ENCODE results near the gene TRPM2.

DNA sequence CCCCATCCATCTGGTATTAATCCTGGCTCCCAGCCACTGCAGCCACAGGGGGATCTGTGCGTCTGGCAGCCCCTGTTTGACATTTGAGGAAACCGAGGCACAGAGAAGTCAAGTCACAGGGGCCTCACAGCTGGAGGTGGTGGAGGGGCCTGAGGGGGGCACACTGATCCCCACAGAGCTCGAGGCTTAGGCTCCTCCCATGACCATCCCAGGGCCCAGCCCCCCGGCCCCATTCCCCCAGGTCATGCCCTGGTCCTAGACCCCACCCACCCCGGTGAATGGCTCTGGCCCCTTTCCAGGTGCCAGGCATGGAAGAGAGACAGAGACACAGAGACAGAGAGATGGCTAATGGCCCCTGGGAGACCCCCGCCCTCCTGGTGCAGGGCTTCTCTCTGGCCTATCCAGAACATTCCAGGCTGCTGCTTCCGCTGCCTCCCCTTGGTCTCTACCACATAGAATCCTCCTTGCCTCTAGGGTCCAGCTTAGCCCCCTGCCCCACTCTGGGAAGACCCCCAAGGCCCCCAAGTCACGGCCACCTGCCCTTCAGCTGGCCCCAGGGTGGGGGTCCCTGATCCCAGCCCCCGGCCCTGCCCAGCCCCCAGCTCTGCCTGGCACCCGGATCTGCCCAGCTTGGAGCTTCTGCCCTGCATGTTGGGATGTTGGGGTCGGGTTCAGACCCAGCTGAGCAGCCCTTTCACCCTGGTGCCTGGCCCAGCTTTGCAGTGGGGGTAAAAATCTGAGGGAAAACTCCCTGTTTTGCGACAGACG is 72.7 kb downstream of the TRPM2 start:
- TF ChIP-seq POLR2A (IDR thresholded peaks at IDR 0.05) = no peak
- no peak for TF ChIP-seq CTCF (IDR thresholded peaks at IDR 0.05)
